ENCODE measurements around the gene MRPL51.

GRCh38 chr12:6463216-6463615, 29.8 kb downstream of the MRPL51 start:
- TF ChIP-seq CTCF (IDR thresholded peaks at IDR 0.05) (no peak), EZH2 (IDR thresholded peaks at IDR 0.05; ENCODE audit: borderline replicate concordance, insufficient read depth, low read depth, low read length, poor library complexity, severe bottlenecking) (no peak)
